GM18951 (cell line): ENCODE measurements around the gene PHPT1.

Experiments used
- POLR2A ChIP-seq: IDR thresholded peaks from 4 replicates; pipeline ENCODE4 v1.6.1; 2011; ENCODE audit warnings: mild to moderate bottlenecking; ENCODE audit not compliant: insufficient read length, insufficient read depth; ENCODE audit errors: extremely low read depth
- in situ Hi-C: fragments of 300-500 bp; cut with MboI; formaldehyde crosslinking; loops from one replicate; pipeline ENCODE4 v1.12.0; 2022; ENCODE audit warnings: low sequenced_read_pairs, mixed read lengths, inconsistent platforms; ENCODE audit not compliant: unreplicated experiment

PHPT1 gene

DNA sequence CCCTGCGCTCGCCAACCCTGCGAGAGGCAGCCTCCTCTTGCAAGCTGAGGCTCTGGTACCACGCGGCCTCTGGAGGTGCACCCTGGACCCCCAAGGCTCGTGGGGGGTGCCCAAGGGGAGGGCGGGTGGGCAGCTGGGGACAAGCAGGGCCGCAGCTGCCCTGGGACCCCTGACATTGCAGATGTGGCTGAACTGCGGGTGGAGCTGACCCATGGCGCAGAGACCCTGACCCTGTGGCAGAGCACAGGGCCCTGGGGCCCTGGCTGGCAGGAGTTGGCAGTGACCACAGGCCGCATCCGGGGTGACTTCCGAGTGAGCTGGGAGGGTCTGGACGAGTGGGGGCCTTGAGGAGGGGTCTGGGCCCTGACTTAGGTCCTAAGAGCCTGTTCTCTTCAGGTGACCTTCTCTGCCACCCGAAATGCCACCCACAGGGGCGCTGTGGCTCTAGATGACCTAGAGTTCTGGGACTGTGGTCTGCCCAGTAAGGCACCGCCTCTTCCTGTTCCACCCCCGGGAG, 4.4 kb downstream of the PHPT1 start:
- no peak for TF ChIP-seq POLR2A
- in situ Hi-C loops, result no loop called here

DNA sequence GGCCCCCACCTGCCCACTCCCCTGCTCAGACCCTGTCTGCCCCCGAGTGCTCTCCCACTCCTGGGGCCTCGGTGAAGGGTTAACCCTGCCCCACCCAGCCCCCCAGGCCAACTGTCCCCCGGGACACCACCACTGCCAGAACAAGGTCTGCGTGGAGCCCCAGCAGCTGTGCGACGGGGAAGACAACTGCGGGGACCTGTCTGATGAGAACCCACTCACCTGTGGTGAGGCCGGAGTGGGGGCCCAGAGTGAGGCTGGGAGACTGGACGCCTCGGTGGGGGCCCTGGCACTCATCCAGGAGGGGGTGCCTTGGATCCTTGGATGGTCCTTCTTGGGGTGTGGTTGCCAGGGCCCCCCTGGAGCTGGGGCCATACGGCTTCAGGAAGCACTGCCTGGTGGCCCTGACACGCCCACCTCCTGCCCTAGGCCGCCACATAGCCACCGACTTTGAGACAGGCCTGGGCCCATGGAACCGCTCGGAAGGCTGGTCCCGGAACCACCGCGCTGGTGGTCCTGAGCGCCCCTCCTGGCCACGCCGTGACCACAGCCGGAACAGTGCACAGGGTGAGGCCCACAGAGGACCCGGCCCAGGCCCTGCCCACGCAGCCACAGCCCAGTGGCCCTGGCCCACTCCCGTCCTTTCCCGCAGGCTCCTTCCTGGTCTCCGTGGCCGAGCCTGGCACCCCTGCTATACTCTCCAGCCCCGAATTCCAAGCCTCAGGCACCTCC, 5.1 kb downstream of the PHPT1 start:
- TF ChIP-seq POLR2A, result peak; percentile 6
- in situ Hi-C loops, result no loop called here

DNA sequence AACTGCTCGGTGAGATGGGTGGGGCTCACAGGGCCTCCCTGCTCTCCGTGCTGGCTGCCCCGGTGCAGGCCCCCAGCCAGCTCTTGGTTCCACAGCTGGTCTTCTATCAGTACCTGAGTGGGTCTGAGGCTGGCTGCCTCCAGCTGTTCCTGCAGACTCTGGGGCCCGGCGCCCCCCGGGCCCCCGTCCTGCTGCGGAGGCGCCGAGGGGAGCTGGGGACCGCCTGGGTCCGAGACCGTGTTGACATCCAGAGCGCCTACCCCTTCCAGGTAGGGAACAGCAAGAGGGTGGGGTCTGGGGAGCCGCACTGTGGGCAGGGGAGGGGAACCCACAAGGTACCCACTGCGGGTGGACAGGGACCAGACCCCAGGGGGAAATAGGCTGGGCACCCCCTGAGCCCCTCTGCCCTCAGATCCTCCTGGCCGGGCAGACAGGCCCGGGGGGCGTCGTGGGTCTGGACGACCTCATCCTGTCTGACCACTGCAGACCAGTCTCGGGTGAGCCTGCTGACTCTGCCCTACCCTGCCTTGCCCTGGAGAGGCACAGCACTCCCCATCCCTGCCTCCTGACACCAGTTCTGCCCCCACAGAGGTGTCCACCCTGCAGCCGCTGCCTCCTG, 5.7 kb downstream of the PHPT1 start:
- in situ Hi-C loops, result no loop called here

DNA sequence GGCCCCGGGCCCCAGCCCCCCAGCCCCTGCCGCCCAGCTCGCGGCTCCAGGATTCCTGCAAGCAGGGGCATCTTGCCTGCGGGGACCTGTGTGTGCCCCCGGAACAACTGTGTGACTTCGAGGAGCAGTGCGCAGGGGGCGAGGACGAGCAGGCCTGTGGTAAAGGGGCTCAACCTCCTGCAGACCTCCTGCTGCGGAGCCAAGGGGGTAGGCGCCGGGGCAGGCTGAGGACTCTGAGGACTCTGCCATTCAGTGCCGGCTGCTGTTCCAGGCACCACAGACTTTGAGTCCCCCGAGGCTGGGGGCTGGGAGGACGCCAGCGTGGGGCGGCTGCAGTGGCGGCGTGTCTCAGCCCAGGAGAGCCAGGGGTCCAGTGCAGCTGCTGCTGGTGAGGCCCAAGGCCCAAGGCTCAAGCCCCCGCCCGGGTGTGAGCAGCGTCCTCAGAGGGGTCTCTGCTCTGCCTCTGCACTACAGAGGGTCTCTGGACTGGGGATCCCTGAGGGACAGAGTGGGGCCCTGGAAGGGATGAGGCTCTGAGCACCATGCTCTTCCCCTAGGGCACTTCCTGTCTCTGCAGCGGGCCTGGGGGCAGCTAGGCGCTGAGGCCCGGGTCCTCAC, 6.4 kb downstream of the PHPT1 start:
- in situ Hi-C loops, result no loop called here

More for the DNA sequence above, 5.7 kb downstream of the PHPT1 start:
- no peak for TF ChIP-seq POLR2A

DNA sequence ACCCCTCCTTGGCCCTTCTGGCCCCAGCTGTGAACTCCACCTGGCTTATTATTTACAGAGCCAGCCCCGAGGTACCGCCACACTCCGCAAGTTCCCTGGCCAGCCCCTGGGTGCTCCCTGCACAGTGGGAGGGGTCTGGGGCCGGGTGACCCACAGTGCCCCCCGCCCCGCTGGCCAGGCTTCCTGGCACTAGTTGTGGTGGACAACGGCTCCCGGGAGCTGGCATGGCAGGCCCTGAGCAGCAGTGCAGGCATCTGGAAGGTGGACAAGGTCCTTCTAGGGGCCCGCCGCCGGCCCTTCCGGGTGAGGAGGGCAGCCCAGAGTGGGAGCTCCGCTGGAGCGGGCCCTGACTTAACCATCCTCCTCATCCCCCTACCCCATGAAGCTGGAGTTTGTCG, 6.9 kb downstream of the PHPT1 start:
- in situ Hi-C loops, result no loop called here
- no peak for TF ChIP-seq POLR2A

More for the DNA sequence above, 6.4 kb downstream of the PHPT1 start:
- TF ChIP-seq POLR2A, result no peak

DNA sequence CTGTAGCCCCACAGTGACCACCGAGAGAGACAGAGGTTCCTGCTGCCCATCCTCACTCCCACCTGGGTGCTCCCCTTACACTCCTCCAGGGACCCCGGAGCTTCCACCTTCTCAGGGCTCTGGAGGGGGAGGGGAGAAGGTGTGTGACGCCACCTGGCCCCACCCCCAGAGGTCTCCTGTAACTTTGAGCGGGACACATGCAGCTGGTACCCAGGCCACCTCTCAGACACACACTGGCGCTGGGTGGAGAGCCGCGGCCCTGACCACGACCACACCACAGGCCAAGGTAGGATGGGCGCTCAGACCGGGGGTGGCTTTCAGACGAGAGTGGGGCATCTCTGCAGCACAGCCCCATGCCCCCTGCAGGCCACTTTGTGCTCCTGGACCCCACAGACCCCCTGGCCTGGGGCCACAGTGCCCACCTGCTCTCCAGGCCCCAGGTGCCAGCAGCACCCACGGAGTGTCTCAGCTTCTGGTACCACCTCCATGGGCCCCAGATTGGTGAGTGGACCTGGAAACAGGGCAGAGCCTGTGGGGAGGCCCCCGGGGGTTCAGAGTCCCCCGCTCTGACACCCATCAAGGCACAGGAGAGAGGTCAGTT, 7.4 kb downstream of the PHPT1 start:
- in situ Hi-C loops, result no loop called here
- TF ChIP-seq POLR2A, result no peak

DNA sequence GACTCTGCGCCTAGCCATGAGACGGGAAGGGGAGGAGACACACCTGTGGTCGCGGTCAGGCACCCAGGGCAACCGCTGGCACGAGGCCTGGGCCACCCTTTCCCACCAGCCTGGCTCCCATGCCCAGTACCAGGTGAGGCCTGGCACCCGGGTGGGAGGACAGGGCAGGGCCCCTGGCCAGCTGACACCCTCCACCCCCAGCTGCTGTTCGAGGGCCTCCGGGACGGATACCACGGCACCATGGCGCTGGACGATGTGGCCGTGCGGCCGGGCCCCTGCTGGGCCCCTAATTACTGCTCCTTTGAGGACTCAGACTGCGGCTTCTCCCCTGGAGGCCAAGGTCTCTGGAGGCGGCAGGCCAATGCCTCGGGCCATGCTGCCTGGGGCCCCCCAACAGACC, 8.0 kb downstream of the PHPT1 start:
- TF ChIP-seq POLR2A, result no peak
- in situ Hi-C loops, result no loop called here

DNA sequence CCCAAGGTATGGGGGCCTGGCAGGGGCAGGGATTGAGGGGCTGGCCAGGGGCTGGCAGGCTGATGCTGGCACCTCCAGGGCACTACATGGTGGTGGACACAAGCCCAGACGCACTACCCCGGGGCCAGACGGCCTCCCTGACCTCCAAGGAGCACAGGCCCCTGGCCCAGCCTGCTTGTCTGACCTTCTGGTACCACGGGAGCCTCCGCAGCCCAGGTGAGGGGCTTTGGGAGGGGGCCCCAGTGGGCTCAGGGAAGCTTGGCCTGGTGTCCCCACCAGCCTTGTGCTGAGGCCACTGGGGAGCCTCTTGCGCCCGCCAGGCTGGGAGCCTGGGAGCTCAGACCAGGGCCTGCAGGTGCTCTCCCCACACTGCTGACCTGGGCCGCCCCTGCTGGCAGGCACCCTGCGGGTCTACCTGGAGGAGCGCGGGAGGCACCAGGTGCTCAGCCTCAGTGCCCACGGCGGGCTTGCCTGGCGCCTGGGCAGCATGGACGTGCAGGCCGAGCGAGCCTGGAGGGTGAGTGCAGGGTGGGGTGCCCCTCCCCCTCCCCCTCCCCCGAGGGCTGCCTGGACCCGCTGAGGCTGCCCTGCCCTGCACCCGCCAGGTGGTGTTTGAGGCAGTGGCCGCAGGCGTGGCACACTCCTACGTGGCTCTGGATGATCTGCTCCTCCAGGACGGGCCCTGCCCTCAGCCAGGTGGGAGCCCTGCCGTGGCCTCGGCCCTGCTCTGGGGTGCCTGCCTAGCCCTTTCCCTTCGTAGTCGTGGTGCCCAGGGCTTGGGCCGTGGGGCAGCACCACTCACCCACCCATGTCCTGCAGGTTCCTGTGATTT, 8.6 kb downstream of the PHPT1 start:
- no peak for TF ChIP-seq POLR2A
- in situ Hi-C loops, result no loop called here

DNA sequence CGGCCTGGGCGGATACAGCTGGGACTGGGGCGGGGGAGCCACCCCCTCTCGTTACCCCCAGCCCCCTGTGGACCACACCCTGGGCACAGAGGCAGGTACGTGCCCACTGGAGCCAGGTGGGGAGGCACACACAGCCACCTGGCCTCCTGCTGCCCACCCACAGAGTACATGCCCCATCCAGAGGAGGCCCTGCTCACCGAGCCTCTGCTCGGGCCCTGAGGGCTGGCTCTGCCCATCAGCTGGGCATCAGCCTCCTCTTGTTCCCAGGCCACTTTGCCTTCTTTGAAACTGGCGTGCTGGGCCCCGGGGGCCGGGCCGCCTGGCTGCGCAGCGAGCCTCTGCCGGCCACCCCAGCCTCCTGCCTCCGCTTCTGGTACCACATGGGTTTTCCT, 9.2 kb downstream of the PHPT1 start:
- in situ Hi-C loops, result no loop called here

DNA sequence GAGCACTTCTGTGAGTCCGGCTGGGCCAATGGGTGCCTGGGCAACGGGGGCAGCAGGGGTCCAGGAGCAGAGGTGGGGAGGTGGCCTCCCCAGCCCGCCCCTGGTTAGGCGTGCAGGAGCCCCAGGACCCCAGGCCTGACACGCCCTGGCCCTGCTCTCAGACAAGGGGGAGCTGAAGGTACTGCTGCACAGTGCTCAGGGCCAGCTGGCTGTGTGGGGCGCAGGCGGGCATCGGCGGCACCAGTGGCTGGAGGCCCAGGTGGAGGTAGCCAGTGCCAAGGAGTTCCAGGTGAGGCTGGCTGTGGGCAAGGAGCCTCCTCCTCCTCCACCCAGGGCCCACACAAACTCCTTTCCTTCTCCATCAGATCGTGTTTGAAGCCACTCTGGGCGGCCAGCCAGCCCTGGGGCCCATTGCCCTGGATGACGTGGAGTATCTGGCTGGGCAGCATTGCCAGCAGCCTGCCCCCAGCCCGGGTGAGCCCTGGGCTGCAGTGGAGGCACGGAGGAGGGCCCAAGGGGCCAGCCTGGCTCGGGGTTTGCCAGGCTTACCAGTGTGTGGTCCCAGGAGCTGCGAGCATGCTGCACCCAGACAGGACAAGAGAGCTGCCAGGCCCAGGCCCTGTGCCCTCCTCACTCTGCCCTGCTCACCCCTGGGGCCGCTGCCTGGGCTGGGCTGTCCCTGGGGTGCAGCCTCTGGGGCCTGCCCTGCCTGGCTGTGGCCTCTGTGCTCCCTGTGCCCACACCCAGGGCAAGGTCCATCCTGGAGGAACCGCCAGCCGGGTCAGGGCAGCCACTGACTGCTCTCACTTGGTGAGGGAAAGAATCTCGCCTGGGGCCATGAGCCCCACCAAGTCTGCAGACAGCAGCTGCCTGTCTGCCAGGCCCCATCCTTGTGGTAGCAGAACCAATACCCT, 9.9 kb downstream of the PHPT1 start:
- TF ChIP-seq POLR2A, result no peak
- in situ Hi-C loops, result no loop called here

More for the DNA sequence above, 9.2 kb downstream of the PHPT1 start:
- no peak for TF ChIP-seq POLR2A

DNA sequence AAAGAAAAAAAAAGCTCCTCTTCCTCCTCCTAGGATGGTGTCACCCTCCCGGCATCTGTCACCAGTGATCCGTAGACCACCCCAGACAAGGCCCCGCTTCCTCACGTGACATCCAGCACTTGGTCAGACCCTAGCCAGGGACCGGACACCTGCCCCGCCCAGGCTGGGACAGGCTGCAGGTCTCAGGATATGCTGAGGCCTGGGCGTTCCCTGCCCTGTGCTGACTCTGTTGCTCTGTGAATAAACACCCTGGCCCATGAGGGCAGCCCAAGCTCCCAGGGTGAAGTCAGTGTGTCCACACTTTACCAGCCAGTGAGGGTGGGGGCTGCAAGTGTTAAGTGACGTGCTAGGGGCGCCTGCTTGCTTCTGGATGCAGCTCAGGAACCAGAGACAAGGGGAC, 11.3 kb downstream of the PHPT1 start:
- no peak for TF ChIP-seq POLR2A
- in situ Hi-C loops, result no loop called here

DNA sequence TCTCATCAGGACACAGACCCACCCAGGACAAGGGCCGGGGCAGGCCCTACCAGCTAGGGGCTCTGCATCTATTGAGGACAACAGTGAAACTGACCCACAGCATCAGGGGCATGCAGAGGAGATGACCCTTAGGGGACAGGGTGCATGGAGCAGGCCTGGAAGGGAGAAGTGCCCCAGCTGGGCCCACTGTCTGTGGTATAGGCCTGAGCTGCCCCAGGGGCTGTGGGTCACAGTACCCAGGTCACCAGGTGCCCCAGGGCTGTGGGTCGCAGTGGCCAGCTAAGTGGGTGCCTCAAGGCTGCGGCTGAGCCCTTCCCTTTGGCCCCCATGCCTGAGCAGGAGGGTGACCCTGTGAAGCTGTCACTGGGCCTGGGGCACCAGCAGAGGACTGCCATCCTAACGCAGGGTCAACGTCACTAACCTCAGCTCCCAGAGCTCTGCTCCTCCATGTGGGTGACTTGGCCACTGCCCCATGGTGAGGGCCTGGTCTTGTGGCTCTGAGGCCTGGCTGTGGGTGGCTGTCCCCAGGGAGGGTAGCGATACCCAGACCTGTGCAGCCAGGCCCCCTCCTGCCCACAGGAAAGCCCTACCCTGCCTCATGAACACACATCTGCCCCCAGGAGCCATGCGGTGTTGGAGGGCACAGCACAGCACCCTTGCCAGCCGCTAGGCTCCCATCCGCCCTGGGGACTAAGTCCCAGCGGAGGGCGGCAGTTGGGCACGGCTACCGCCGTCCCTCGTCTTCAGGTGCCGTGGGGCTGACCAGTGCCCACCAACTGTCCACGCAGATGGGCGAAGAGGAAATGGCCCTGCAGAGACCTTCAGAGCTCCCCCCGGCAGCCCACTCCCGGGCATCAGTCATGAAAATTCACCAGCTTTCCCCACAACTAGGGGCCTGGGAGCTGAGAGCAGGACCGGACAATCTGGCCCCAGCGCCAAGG, 12.0 kb downstream of the PHPT1 start:
- in situ Hi-C loops, result no loop called here
- no peak for TF ChIP-seq POLR2A
